ENCODE data around the gene CRTC2.
A peak's percentile ranks its signal among the peaks of the same experiment; 100 is the strongest.
"Not testable (repeated sequence)": the region's sequence is repeated elsewhere in the genome, so short reads cannot be mapped to it uniquely, and the experiment has no call there.

Gene CRTC2

DNA sequence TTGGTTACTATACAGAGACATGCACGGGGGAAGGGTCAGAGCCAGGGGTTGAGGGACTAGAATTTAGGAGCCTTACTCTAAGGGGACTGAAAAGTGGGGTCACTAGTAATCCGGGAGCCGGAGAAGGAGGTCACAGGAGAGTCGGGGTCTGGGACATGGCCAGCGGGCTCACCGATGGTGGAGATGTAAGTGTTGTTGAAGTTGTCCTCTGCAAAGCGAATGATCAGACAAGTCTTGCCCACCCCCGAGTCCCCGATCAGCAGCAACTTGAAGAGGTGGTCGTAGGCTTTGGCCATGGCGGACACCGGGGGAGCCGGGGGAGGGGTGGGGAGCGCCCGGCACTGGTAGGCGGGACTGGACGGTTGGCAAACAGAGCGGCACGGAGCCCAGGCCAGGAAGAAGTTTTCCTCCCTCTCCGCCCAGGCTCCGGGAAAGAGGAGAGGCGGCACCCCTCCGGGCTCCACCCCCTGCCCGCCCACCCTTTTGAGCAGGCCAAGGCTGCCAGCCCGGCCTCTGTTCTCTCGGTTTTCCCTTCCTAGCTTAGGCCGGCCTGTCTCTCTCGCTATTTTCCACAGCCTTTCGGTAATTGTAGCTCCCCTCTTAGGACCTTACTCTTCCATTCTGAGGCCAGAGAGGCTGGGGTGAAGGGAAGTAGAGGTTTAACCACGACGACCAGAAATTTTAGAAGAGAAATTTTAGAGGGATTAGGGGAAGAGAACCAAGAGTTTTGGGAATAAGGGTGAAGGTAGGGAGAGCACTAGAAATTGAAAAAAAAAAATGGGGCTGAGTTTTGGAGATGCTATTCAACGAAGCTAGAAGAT lies 27.7 kb upstream of the CRTC2 start, which contains the start of gene RAB13:
TSS of gene RAB13 (minus strand) at position 399 of the 821 bp plus-strand sequence. CDS start at position 296, 103 bp downstream.
- Histone ChIP-seq H3K27me3 (ENCODE audit: insufficient read depth, poor library complexity, severe bottlenecking) (no peaks in the 10 kb centered on the region), H3K27ac (replicated peaks) (peak within 1 kb of the TSS; percentile 60), H3K4me3 (replicated peaks; ENCODE audit: insufficient read depth, low read length) (peak within 1 kb of the TSS; percentile 11)
- DNase-seq (ENCODE audit: low read depth in 1 of 2, low spot score in 1 of 2), result no peak
- TF ChIP-seq, protein P1, sequence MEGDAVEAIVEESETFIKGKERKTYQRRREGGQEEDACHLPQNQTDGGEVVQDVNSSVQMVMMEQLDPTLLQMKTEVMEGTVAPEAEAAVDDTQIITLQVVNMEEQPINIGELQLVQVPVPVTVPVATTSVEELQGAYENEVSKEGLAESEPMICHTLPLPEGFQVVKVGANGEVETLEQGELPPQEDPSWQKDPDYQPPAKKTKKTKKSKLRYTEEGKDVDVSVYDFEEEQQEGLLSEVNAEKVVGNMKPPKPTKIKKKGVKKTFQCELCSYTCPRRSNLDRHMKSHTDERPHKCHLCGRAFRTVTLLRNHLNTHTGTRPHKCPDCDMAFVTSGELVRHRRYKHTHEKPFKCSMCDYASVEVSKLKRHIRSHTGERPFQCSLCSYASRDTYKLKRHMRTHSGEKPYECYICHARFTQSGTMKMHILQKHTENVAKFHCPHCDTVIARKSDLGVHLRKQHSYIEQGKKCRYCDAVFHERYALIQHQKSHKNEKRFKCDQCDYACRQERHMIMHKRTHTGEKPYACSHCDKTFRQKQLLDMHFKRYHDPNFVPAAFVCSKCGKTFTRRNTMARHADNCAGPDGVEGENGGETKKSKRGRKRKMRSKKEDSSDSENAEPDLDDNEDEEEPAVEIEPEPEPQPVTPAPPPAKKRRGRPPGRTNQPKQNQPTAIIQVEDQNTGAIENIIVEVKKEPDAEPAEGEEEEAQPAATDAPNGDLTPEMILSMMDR (IDR thresholded peaks at IDR 0.05; ENCODE audit: insufficient read depth, low read length), result no peak
- TF ChIP-seq GABPA (IDR thresholded peaks at IDR 0.05; ENCODE audit: low read depth), result no peak
- TF ChIP-seq POLR2AphosphoS5 (IDR thresholded peaks at IDR 0.05; ENCODE audit: low read depth), result no peak
- no peak for TF ChIP-seq SPI1 (IDR thresholded peaks at IDR 0.05; ENCODE audit: borderline replicate concordance, low read depth)
- TF ChIP-seq, protein P2, sequence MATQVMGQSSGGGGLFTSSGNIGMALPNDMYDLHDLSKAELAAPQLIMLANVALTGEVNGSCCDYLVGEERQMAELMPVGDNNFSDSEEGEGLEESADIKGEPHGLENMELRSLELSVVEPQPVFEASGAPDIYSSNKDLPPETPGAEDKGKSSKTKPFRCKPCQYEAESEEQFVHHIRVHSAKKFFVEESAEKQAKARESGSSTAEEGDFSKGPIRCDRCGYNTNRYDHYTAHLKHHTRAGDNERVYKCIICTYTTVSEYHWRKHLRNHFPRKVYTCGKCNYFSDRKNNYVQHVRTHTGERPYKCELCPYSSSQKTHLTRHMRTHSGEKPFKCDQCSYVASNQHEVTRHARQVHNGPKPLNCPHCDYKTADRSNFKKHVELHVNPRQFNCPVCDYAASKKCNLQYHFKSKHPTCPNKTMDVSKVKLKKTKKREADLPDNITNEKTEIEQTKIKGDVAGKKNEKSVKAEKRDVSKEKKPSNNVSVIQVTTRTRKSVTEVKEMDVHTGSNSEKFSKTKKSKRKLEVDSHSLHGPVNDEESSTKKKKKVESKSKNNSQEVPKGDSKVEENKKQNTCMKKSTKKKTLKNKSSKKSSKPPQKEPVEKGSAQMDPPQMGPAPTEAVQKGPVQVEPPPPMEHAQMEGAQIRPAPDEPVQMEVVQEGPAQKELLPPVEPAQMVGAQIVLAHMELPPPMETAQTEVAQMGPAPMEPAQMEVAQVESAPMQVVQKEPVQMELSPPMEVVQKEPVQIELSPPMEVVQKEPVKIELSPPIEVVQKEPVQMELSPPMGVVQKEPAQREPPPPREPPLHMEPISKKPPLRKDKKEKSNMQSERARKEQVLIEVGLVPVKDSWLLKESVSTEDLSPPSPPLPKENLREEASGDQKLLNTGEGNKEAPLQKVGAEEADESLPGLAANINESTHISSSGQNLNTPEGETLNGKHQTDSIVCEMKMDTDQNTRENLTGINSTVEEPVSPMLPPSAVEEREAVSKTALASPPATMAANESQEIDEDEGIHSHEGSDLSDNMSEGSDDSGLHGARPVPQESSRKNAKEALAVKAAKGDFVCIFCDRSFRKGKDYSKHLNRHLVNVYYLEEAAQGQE (IDR thresholded peaks at IDR 0.05; ENCODE audit: insufficient replicate concordance, low read depth), result no peak

DNA sequence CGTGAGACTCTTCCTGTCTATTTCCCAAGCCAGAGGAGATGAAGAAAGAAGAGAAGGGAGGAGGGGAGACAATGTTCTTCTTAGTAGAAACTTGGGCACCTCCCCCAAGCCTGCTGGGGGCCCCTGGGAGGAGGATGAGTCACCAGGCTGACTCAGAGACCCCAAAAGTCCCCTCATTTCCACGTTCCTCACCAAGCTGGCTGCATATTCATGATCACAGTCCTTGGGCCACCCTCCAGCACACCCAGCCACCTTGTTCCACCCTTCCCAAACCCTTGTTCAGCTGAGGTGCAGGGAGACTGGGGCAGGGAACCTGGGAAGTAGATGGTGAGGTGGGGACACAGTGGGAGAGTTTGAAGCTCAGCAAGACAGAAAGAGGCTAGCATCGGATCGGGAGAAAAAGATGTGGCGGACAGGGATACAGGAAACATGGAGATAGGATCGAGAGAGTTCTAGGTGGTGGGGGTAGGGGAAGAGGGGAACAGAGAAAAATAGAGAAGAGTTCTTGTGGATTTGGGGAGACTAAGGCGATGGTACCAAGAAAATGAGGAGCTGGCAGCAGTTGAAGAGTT lies 27.0 kb upstream of the CRTC2 start:
- Histone ChIP-seq H3K4me3 (replicated peaks; ENCODE audit: insufficient read depth, low read length) (no peak overlapping the region), H3K27ac (replicated peaks) (no peak overlapping the region), H3K27me3 (ENCODE audit: insufficient read depth, poor library complexity, severe bottlenecking) (no peaks in the 10 kb centered on the region)
- TF ChIP-seq SPI1 (IDR thresholded peaks at IDR 0.05; ENCODE audit: borderline replicate concordance, low read depth), result no peak
- TF ChIP-seq, protein P2 (IDR thresholded peaks at IDR 0.05; ENCODE audit: insufficient replicate concordance, low read depth), result no peak
- TF ChIP-seq, protein P1 (IDR thresholded peaks at IDR 0.05; ENCODE audit: insufficient read depth, low read length), result no peak
- TF ChIP-seq POLR2AphosphoS5 (IDR thresholded peaks at IDR 0.05; ENCODE audit: low read depth), result no peak
- TF ChIP-seq GABPA (IDR thresholded peaks at IDR 0.05; ENCODE audit: low read depth), result no peak
- DNase-seq (ENCODE audit: low read depth in 1 of 2, low spot score in 1 of 2), result no peak

DNA sequence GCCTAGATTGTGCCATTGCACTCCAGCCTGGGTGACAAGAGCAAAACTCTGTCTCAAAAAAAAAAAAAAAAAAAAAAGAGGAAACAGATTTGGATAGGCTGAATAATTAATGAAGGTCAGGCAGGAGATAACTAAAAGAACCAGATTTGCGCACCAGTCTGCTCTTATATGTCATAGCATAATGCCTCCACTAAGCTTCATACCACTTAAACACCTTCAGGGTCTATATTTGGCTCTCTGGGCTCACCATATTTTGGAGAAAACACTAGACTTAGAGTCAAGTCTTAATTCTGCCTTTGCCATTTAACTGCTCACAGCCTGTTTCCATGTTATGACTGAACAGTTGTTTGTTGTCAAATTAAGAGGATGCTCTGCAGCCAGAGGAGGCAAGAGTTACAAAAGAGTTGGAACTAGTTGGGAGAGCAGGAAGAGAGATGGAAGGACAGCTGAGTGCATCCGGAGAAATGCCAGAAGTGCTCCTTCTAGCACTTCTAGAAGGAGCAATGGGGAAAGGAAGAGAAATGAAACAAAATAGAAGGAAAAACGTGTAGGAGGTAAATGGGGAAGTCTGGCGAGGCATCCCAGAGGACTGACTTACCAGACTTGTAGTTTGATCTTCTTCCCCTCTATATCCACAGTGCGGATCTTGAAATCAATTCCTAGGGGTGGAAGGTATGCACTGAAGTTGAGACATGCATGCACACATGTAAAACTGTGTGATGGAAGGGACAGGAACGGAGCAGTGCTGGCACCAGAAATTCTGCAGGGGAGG lies 25.9 kb upstream of the CRTC2 start:
- no peak overlapping the region for H3K27ac ChIP-seq (replicated peaks)
- no peaks in the 10 kb centered on the region for H3K27me3 ChIP-seq (ENCODE audit: insufficient read depth, poor library complexity, severe bottlenecking)
- DNase-seq (ENCODE audit: low read depth in 1 of 2, low spot score in 1 of 2), result no peak
- H3K4me3 ChIP-seq (replicated peaks; ENCODE audit: insufficient read depth, low read length), result no peak overlapping the region
- no peak for TF ChIP-seq POLR2AphosphoS5 (IDR thresholded peaks at IDR 0.05; ENCODE audit: low read depth)
- peak; percentile 53; the same call in 1 of the 2 replicates for TF ChIP-seq SPI1 (IDR thresholded peaks at IDR 0.05; ENCODE audit: borderline replicate concordance, low read depth)

DNA sequence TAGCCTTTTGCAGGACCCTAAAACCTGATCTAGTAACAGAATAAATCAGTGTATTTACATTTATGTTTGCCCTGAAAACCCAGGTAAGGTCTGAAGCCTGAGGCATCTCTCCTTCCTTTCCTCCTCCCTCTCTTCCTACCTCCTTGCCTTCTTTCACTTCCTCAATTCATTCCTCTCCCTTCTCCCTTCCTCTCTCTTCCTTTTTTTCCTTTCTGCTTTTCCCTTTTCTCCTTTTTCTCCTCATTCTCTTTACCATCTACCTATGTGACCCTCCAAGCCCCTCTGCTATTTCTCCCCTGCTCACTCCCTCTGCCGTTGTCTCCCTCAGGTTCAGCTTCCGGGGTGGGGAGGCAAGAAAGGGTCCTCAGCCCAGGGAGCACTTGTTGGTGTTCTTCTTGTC lies 23.3 kb upstream of the CRTC2 start:
- H3K27ac ChIP-seq (replicated peaks); H3K27me3 ChIP-seq (ENCODE audit: insufficient read depth, poor library complexity, severe bottlenecking); DNase-seq (ENCODE audit: low read depth in 1 of 2, low spot score in 1 of 2); H3K4me3 ChIP-seq (replicated peaks; ENCODE audit: insufficient read depth, low read length): not testable (repeated sequence)
- TF ChIP-seq SPI1 (IDR thresholded peaks at IDR 0.05; ENCODE audit: borderline replicate concordance, low read depth), result peak; percentile 52; the same call in 1 of the 2 replicates

DNA sequence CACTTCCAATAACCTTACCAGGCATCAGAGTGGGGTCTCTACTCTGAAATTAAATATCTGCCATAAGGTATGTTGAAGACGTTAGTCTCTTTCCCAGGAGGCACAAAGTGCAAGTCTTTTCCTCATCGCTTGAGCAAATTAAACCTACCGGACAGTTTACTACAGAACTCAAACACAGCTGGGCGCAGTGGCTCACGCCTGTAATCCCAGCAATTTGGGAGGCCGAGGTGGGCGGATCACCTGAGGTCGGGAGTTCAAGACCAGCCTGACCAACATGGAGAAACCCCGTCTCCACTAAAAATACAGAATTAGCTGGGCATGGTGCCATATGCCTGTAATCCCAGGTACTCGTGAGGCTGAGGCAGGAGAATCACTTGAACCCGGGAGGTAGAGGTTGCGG lies 20.7 kb upstream of the CRTC2 start:
- H3K27ac ChIP-seq (replicated peaks); H3K27me3 ChIP-seq (ENCODE audit: insufficient read depth, poor library complexity, severe bottlenecking); DNase-seq (ENCODE audit: low read depth in 1 of 2, low spot score in 1 of 2); H3K4me3 ChIP-seq (replicated peaks; ENCODE audit: insufficient read depth, low read length): not testable (repeated sequence)
